PC-9 (cell line): ENCODE data around the gene AGBL5. TPM values are rescaled to one million over a fixed set of nuclear protein-coding genes. Genes with fewer than 3 reads are reported as not detected.

Experiments
- BruUV-seq: library from RNA; stranded (reverse); fragments of 400-500 nt; replicated peaks from 2 replicates; lab custom pipeline; 2021; lab: Mats Ljungman, UMichigan
- CTCF ChIA-PET: fragments of 300-600 bp; sonication (Branson Sonifier 250); formaldehyde crosslinking; loops from one replicate; lab custom pipeline; 2022; ENCODE audit warnings: antibody characterized with exemption; lab: Charles Lee
- POLR2A ChIA-PET: fragments of 300-600 bp; sonication (Branson Sonifier 250); formaldehyde crosslinking; loops from one replicate; lab custom pipeline; 2022; ENCODE audit warnings: antibody characterized with exemption; ENCODE audit not compliant: unreplicated experiment; lab: Charles Lee
- DNase-seq, 2 experiments: peaks; one replicate each; pipeline versions ENCODE4 v3.0.0 to v3.0.0-alpha.2; 2015 to 2022; ENCODE audit warnings: mixed read lengths in 1 of 2
- H2AFZ ChIP-seq: fragments of 200-600 bp; sonication (generic); 2 replicates; pipeline ENCODE4 v1.8.1; 2017; ENCODE audit warnings: antibody characterized with exemption
- H3F3A ChIP-seq: fragments of 200-600 bp; sonication (generic); 2 replicates; pipeline ENCODE4 v1.8.1; 2017; ENCODE audit warnings: antibody characterized with exemption, mild to moderate bottlenecking, low read depth; ENCODE audit not compliant: insufficient read depth
- H3K27ac ChIP-seq: fragments of 200-600 bp; sonication (generic); 2 replicates; pipeline ENCODE4 v1.6.1; 2016; ENCODE audit warnings: mixed run types
- H3K27me3 ChIP-seq: fragments of 200-600 bp; sonication (generic); 2 replicates; pipeline ENCODE4 v1.6.1; 2016; ENCODE audit warnings: low read depth, mixed run types; ENCODE audit not compliant: insufficient read depth
- H3K36me3 ChIP-seq: fragments of 200-600 bp; sonication (generic); 2 replicates; pipeline ENCODE4 v1.6.1; 2016; ENCODE audit warnings: low read depth, mixed run types
- H3K4me1 ChIP-seq: fragments of 200-600 bp; sonication (generic); replicated peaks from 2 replicates; pipeline ENCODE4 v1.6.1; 2016; ENCODE audit warnings: mixed run types; ENCODE audit not compliant: insufficient read depth
- H3K4me2 ChIP-seq: fragments of 200-600 bp; sonication (generic); 2 replicates; pipeline ENCODE4 v1.6.1; 2017; ENCODE audit warnings: mixed run types
- H3K4me3 ChIP-seq: fragments of 200-600 bp; sonication (generic); 2 replicates; pipeline ENCODE4 v1.6.1; 2016; ENCODE audit warnings: mixed run types
- H3K79me2 ChIP-seq: fragments of 200-600 bp; sonication (generic); 2 replicates; pipeline ENCODE4 v1.6.1; 2017; ENCODE audit warnings: low read depth, mixed run types
- H3K9me2 ChIP-seq: fragments of 200-600 bp; sonication (generic); 2 replicates; pipeline ENCODE4 v1.8.1; 2017; ENCODE audit warnings: mild to moderate bottlenecking; ENCODE audit not compliant: insufficient read depth
- H3K9me3 ChIP-seq: fragments of 200-600 bp; sonication (generic); 2 replicates; pipeline ENCODE4 v1.8.1; 2016; ENCODE audit warnings: low read depth; ENCODE audit not compliant: insufficient read depth
- H4K20me1 ChIP-seq: fragments of 200-600 bp; sonication (generic); 2 replicates; pipeline ENCODE4 v1.8.1; 2017; ENCODE audit not compliant: insufficient read depth
- CTCF ChIP-seq: fragments of 200-600 bp; sonication (generic); conservative IDR thresholded peaks from 2 replicates; pipeline ENCODE4 v1.6.1; 2017; ENCODE audit warnings: mixed run types, antibody characterized with exemption, mild to moderate bottlenecking, moderate library complexity
- EZH2 ChIP-seq: fragments of 200-600 bp; sonication (generic); IDR thresholded peaks from 2 replicates; pipeline ENCODE4 v1.8.0; 2017; ENCODE audit warnings: antibody characterized with exemption, low read depth
- intact Hi-C: fragments of 100-400 bp; cut with micrococcal nuclease; formaldehyde crosslinking; loops from one replicate; pipeline ENCODE4 v1.10.0; 2022; ENCODE audit not compliant: unreplicated experiment
- total RNA-seq: library from RNA; stranded (reverse); gene quantifications from 2 replicates; pipeline ENCODE4 v1.2.3, GENCODE V29; 2021

AGBL5 gene
- total RNA-seq, 1 experiment from 2014 or later, result 63.2 TPM

- TF ChIP-seq EZH2, result no peak
- ChIA-PET CTCF (no interaction called here), POLR2A (no interaction called here)
- Histone ChIP-seq H3K27me3 (no peaks in the 10 kb centered on the region), H3K9me2 (no peaks in the 10 kb centered on the region), H3K9me3 (no peaks in the 10 kb centered on the region), H3K79me2 (no peaks in the 10 kb centered on the region), H4K20me1 (no peaks in the 10 kb centered on the region), H3F3A (peaks cover 31% of the 10 kb centered on the region), H3K4me1 (peaks cover 25% of the 10 kb centered on the region), H2AFZ (no peak overlapping the region), H3K4me3 (no peak overlapping the region), H3K27ac (no peak overlapping the region), H3K36me3 (0 out of 2 replicates have a peak, but pooled peaks cover 5% of the 10 kb centered on the region), H3K4me2 (no peak overlapping the region)
- intact Hi-C loops, result no loop called here
- no peak for DNase-seq
- BruUV-seq, result no TSS peak
These were observed 26.1 kb upstream of the AGBL5 start for GRCh38 chr2:27025281-27025800.

DNA sequence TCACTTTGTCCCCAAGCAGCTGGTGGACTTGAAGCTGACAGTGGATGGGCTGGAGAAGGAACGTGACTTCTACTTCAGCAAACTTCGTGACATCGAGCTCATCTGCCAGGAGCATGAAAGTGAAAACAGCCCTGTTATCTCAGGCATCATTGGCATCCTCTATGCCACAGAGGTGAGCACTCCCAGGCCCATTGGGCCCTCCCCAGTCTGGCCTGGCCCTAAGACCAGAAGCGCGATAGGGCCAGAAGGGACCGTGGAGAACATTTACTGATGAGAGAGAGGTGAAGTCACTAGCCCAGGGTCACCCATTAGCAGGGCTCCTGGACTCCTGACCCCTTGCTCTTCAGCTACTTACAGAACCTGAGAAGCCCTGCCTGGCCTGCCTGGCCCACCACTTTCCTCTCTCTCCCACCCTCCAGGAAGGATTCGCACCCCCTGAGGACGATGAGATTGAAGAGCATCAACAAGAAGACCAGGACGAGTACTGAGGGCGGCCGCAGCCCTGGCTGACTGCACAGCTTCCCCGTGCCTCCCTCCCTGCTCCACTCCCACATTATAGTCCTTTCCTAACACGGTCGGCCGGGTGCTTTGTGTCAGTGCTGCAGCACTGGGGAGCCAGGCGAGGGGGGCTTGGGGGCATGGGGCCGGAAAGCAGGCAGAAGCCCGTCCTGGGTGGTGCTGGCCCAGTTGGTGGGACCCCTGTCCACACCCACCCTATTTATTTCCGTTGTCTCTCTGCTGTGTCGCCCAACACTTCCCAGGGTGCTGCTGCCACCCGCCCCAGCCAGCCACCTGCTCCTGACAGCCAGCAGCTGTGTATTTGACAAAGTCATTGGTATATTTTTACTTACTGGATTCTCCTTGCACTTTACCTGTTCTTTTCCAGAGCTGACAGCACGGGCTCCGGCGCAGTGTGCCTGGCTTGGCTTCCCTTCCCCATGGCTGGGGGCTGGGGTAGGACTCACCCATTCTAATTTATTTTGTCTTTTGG, 25.3 kb upstream of the AGBL5 start:
- DNase-seq, result no peak
- Histone ChIP-seq H4K20me1 (no peaks in the 10 kb centered on the region), H3K9me2 (no peaks in the 10 kb centered on the region), H3F3A (peaks cover 23% of the 10 kb centered on the region), H2AFZ (no peak overlapping the region), H3K9me3 (no peaks in the 10 kb centered on the region), H3K4me1 (peaks cover 16% of the 10 kb centered on the region), H3K27ac (no peak overlapping the region), H3K27me3 (no peaks in the 10 kb centered on the region), H3K36me3 (0 out of 2 replicates have a peak, but pooled peaks cover 5% of the 10 kb centered on the region), H3K79me2 (no peaks in the 10 kb centered on the region), H3K4me2 (no peak overlapping the region), H3K4me3 (no peak overlapping the region)
- TF ChIP-seq EZH2 (no peak), CTCF (no peak)
- intact Hi-C loops, result no loop called here
- ChIA-PET CTCF (no interaction called here), POLR2A (no interaction called here)
- no TSS peak for BruUV-seq

- Histone ChIP-seq H4K20me1 (no peaks in the 10 kb centered on the region), H3K4me2 (no peak overlapping the region), H2AFZ (no peak overlapping the region)
These were observed 24.2 kb upstream of the AGBL5 start for GRCh38 chr2:27027211-27027651.

More at GRCh38 chr2:27027211-27027651, 24.2 kb upstream of the AGBL5 start:
- no peaks in the 10 kb centered on the region for H3K9me2 ChIP-seq
- CTCF ChIA-PET, result no interaction called here
- TF ChIP-seq EZH2 (no peak), CTCF (no peak)
- peaks cover 15% of the 10 kb centered on the region for H3K4me1 ChIP-seq
- no peak overlapping the region for H3K27ac ChIP-seq
- no peaks in the 10 kb centered on the region for H3K27me3 ChIP-seq
- POLR2A ChIA-PET, result no interaction called here
- H3F3A ChIP-seq, result peaks cover 12% of the 10 kb centered on the region
- H3K9me3 ChIP-seq, result no peaks in the 10 kb centered on the region
- BruUV-seq, result no TSS peak
- H3K79me2 ChIP-seq, result peaks cover 7% of the 10 kb centered on the region
- no peak overlapping the region for H3K4me3 ChIP-seq
- DNase-seq, result no peak
- intact Hi-C loops, result no loop called here
- H3K36me3 ChIP-seq, result 0 out of 2 replicates have a peak, but pooled peaks cover 5% of the 10 kb centered on the region
